Mucosa of rectum (tissue), 2 donors: ENCODE results near the gene PLCG2.

Source experiments
- H3K27ac ChIP-seq, 2 donors: one replicate each; pipeline ENCODE4 v1.7.0; 2013; ENCODE audit warnings: inconsistent platforms in 2 of 2, low read depth in 2 of 2, low read length in 2 of 2
- H3K27me3 ChIP-seq, 2 donors: one replicate each; pipeline ENCODE4 v1.7.0; 2013; ENCODE audit warnings: low read length in 2 of 2; ENCODE audit not compliant: control insufficient read depth in 2 of 2, insufficient read depth in 2 of 2
- H3K36me3 ChIP-seq, 2 donors: one replicate each; pipeline ENCODE4 v1.7.0; 2013; ENCODE audit warnings: low read length in 2 of 2; ENCODE audit not compliant: control insufficient read depth in 2 of 2, insufficient read depth in 2 of 2
- H3K4me1 ChIP-seq, 2 donors: one replicate each; pipeline ENCODE4 v1.7.0; 2013; ENCODE audit warnings: low read length in 2 of 2, mild to moderate bottlenecking in 1 of 2; ENCODE audit not compliant: control insufficient read depth in 2 of 2, insufficient read depth in 2 of 2
- H3K4me3 ChIP-seq, 2 donors: one replicate each; pipeline ENCODE4 v1.7.0; 2013; ENCODE audit warnings: low read length in 2 of 2
- H3K9ac ChIP-seq, 2 donors: one replicate each; pipeline ENCODE4 v1.7.0; 2013; ENCODE audit warnings: low read length in 2 of 2, low read depth in 1 of 2, mild to moderate bottlenecking in 1 of 2
- H3K9me3 ChIP-seq, 2 donors: one replicate each; pipeline ENCODE4 v1.7.0; 2013; ENCODE audit warnings: low read length in 2 of 2; ENCODE audit not compliant: control insufficient read depth in 2 of 2
- donor health status: healthy.
- donor health status: Normal muscosa, but diverticular disease.

Gene PLCG2

DNA sequence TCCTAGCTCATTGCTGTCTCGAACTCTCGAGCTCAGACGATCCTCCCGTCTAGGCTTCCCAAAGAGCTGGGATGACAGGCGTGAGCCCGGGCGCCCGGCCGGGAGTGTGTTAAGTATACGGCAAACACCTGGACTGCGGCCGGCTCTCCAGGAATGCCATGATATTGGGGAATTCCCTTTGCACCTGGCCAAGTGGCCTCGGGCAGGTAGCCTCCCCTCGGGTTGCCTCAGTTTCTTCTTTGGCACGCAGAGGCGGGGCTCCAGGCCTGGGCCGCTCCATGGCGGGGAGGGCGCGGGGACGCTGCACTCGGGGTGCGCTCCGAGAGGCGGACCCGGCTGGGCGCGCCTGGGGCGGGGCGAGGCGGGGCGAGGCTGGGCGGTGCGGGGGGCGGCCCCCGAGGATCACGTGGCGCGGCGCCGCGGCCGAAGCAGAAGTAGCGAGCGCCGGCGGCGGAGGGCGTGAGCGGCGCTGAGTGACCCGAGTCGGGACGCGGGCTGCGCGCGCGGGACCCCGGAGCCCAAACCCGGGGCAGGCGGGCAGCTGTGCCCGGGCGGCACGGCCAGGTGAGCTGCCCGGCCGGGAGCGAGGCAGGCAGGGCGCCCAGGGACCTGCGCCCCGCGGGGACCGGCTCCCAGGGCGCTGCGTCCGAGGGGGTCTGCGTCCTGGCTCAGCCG, at the start of gene PLCG2:
TSS of gene PLCG2 (plus strand) at position 431 of the 675 bp plus-strand sequence. CDS start 6,699 bp downstream, outside the sequence.
- Histone ChIP-seq H3K36me3 (no peaks in the 10 kb centered on the region), H3K9ac (peak within 1 kb of the TSS; percentile 47 to 69), H3K9me3 (no peaks in the 10 kb centered on the region), H3K27me3 (peaks cover 11 to 15% of the 10 kb centered on the region in 2 donors), H3K4me1 (peaks cover 5 to 9% of the 10 kb centered on the region in 2 donors), H3K27ac (peak within 1 kb of the TSS; percentile 12 to 75), H3K4me3 (peak within 1 kb of the TSS; percentile 65 to 76)

DNA sequence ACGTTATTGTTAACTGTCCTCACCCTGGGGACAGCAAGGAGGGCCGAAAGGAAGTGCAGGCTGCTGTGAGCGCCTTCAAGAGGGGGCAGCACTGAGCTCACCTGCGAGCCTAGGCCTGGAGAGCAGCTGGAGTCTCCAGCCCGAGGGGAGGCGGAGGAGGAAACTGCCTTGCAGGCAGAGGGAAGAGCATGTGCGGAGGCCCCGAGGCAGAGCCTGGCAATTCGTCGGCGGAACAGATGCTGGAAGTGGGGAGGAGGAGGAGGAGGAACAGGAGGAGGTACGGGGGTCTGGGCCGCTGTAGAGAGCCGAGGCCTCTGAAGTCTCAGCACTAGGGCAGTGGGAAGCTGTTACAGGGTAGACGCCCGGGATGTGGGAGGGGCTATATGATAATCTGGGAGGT, 49.6 kb upstream of the PLCG2 start:
- Histone ChIP-seq H3K9me3 (no peaks in the 10 kb centered on the region), H3K4me3 (no peak overlapping the region)

DNA sequence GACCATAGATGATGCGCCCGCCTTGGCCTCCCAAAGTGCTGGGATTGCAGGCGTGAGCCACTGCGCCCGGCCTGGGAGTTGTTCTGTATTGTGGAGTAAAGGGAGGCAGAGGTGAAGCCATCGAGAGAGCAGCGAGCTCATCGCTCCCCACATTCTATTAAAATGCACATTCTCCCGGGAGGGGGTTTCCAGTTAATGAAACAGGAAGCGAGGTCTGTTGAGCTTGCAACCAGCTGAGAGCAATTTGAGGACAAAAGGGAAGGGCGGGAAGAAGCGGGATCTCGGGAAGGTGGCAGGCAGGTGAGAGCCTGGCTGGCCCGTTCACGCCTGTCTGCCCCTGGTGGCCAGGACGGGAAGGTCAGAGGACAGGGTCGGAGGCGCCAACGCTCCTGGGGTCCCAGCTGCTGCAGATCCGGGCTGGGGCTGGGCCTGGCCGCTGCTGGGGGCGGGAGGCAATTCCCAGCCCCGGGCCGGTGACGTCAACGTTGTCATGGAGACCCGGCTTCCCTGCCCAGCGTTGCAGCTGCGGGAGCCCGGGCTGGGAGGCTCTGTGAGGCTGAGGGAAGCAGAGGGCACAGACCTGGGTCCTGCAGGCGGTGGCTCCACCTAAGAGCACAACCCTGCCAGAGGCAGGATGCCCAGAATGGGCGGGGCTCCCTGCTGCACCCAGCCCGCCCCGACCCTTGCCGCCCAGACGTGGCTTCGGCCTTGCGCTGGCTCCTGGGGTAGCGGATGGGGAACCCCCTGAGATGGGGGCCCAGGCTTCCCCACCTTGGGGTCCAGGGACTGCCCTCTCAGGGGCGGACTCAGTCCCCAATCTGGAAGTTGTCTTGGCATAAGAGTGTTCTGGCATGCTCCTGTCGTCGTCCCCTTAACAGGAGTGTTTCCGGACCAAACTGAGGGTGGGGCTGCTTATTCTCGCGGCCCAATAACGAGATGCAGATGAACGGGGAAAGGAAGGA, 48.7 kb upstream of the PLCG2 start:
- peak overlapping the region; percentile 57 to 66 for H3K4me3 ChIP-seq
- H3K9ac ChIP-seq = peak overlapping the region; percentile 60 to 65
- no peaks in the 10 kb centered on the region for H3K9me3 ChIP-seq
- no peaks in the 10 kb centered on the region for H3K36me3 ChIP-seq
- peak overlapping the region; percentile 67 to 70 for H3K27ac ChIP-seq
- peaks cover 5 to 11% of the 10 kb centered on the region in 2 donors for H3K4me1 ChIP-seq
- no peaks in the 10 kb centered on the region for H3K27me3 ChIP-seq

More for the DNA sequence above, 49.6 kb upstream of the PLCG2 start:
- Histone ChIP-seq H3K27me3 (no peaks in the 10 kb centered on the region), H3K9ac (no peak overlapping the region), H3K36me3 (no peaks in the 10 kb centered on the region), H3K4me1 (peaks cover 5 to 11% of the 10 kb centered on the region in 2 donors), H3K27ac (no peak overlapping the region)

DNA sequence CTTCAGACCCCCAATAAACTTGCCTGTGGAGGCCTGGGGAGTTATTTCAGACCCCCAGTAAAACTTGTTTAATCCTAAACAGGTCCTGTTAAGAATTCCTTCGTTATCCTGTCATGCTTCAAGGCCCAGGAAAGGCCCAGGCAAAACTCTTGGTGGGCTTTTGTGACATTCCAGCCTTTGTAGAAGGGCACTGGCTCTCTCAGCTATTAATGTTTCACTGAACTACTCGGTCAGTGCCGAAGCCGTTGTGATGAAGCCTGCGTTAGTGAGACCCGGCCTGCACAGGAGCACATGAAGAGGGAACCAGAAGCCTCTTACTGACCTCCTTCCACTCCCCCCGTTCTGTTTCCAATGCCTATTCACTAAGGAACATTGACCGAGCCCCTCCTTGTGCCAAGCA, 47.4 kb upstream of the PLCG2 start:
- Histone ChIP-seq H3K9me3 (no peaks in the 10 kb centered on the region), H3K4me1 (peaks cover 5 to 11% of the 10 kb centered on the region in 2 donors), H3K9ac (no peak overlapping the region), H3K36me3 (no peaks in the 10 kb centered on the region), H3K27ac (no peak overlapping the region), H3K4me3 (no peak overlapping the region), H3K27me3 (no peaks in the 10 kb centered on the region)

DNA sequence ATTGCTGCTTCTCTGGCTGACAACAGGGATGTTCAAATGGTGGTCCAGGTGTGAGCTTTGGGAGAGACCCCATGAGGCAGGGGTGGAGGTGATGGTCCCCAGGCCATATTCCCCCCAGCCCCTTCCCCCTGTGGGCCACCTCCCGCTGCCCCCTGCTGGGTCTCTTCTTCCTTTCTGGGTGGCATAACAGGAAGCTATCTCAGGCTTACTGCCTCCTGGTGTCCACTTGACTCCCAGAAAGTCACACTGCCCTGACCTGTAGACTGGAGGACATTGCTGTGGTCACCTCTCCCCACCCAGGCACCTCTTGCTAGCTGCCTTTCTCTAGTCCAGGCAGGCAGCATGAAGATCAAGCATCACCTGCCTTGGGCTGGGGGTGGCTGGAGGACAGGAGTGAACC, 46.4 kb upstream of the PLCG2 start:
- no peak overlapping the region for H3K27ac ChIP-seq
- no peaks in the 10 kb centered on the region for H3K9me3 ChIP-seq
- no peaks in the 10 kb centered on the region for H3K36me3 ChIP-seq
- no peak overlapping the region for H3K4me3 ChIP-seq
- H3K9ac ChIP-seq = no peak overlapping the region
- H3K27me3 ChIP-seq = no peaks in the 10 kb centered on the region
- peaks cover 5 to 11% of the 10 kb centered on the region in 2 donors for H3K4me1 ChIP-seq

DNA sequence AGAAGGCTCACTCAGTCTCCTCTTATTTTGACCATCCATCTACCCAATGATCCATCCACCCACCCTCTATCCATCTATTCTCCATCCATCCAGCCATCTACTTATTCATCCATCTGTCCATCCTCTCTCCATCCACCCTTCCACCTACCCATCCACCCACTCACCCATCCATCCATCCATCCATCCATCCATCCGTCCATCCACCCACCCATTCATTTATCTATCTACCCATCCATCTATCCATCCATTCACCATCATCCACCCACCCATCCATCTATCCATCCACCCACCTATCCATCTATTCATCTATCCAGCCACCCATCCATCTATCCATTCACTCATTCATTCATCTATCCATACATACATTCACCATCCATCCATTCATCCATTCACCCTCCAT, 45.8 kb upstream of the PLCG2 start:
- H3K27me3 ChIP-seq = no peaks in the 10 kb centered on the region
- H3K4me1 ChIP-seq = peaks cover 10 to 14% of the 10 kb centered on the region in 2 donors
- H3K27ac ChIP-seq = no peak overlapping the region
- no peak overlapping the region for H3K9ac ChIP-seq
- H3K4me3 ChIP-seq = no peak overlapping the region
- H3K9me3 ChIP-seq = no peaks in the 10 kb centered on the region
- H3K36me3 ChIP-seq = no peaks in the 10 kb centered on the region

DNA sequence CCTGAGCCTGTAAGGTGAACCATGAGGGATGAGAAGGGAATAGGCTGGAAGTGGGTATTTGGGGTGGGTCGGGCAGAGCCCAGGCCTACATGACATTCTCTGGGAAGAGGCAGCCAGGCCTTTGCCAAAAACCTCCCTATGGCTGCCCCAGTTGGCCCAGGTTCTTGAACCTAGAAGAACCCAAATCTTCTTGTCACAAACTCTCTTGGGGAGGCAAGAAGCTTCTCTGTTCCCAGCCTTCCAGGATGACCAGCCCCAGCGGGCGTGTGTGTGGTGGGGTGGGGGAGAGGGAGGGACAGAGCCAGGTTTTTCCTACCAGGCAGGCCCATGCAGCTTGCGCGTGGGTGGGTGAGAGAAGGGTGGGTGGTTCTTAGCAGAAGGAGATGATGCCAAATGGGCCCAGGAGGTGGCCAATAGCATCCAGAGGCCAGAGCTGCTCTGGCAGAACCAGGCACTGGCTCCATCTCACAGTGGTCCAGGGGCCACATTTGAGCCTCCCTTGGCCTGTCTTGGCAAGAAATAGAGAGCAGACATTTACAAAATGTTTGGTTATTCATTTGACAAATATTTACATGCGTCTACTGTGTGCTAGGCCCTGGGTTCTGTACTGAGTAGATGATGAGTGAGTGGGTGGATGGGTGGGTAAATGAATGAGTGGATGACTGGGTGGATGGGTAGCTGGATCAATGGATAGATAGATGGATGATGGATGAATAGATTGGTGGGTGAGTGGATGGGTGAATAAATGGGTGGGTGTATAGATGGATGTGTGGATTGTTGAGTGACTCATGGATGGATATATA, 44.3 kb upstream of the PLCG2 start:
- Histone ChIP-seq H3K9me3 (no peaks in the 10 kb centered on the region), H3K36me3 (no peaks in the 10 kb centered on the region), H3K27ac (no peak overlapping the region), H3K4me3 (no peak overlapping the region), H3K4me1 (peaks cover 12 to 15% of the 10 kb centered on the region in 2 donors), H3K9ac (no peak overlapping the region), H3K27me3 (no peaks in the 10 kb centered on the region)

DNA sequence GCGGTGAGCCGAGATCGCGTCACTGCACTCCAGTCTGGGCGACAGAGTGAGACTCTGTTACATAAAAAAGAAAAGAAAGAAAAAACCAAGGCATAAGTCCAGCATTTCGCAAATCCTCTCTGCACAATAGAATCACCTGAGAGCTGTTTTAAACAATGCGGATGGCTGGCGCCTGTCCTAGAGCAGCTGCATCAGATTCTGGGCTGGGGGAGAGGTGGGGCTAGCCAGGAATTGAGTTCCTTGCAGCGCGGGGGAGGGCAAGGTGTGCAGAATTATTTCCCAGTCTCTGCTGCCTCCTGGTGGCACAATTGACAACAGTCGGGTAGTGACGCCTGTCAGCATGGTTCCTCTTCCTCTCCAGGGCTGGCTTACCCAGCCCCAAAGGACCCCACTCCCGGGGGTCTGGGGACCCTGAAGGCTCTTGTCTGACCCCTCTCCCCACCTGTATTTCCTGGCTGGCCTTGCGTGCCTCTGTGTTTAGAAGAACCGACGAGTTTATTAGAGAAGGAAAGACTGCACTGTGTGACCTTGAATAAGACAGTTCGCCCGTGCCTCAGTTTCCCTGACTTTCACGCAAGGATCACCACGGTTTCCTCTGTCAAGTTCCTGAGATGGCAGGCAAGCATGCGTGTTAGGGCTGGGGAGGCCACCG, 41.1 kb upstream of the PLCG2 start:
- Histone ChIP-seq H3K27ac (no peak overlapping the region), H3K36me3 (no peaks in the 10 kb centered on the region), H3K27me3 (no peaks in the 10 kb centered on the region), H3K4me3 (peak overlapping the region; percentile 37 to 65), H3K4me1 (peaks cover 7 to 8% of the 10 kb centered on the region in 2 donors), H3K9me3 (no peaks in the 10 kb centered on the region), H3K9ac (peak overlapping the region; percentile 2 to 39)

DNA sequence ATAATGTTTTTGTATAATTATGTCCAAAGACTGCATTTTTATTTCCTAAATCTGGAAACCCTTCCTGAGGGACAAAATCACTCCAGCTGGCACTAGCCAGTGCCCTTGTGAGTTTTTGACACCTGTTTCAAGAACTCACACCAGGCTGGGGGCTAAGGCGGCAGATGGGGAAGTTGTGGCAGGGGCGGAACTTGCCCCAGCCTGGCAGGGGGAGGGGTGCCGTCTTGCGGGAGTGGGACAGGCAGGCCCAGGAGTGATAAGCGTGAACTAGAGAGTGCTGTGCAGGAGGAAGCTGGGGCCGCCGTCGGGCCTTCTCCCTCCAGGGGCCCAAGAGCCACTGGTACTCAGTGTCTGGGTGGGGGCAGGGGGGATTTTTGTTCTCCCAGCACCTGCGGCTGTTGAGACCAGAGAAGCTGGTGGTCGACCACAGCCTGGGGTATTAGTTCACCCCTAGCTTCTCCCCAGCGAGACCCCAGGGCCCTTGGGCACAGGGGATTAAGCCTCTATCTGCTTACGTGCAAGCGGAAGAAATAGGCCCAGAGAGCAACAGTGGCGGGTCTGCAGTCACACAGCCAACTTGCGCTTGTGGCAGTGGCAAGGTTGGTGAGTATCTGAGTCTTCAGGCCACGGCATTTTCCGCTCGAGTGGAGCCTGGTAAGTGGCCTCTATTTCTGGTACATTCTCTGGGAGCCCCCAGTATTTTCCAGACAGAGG, 40.2 kb upstream of the PLCG2 start:
- Histone ChIP-seq H3K9ac (no peak overlapping the region), H3K27me3 (no peaks in the 10 kb centered on the region), H3K4me3 (peak overlapping the region in 1 of 2 donors; percentile 41), H3K4me1 (peaks cover 7 to 8% of the 10 kb centered on the region in 2 donors), H3K9me3 (no peaks in the 10 kb centered on the region), H3K36me3 (no peaks in the 10 kb centered on the region), H3K27ac (peak overlapping the region in 1 of 2 donors; percentile 63)
